GM12878 (cell line): ENCODE data around the gene OOSP3. TPM values are rescaled to one million over a fixed set of nuclear protein-coding genes. Genes with fewer than 3 reads are reported as not detected.

Source experiments
- ATAC-seq: fragments of 200-7000 bp; cut with Tn5 transposase; 3 replicates; pipeline ENCODE4 v1.9.1; 2020; ENCODE audit warnings: mild to moderate bottlenecking, moderate library complexity
- BruUV-seq: library from RNA; stranded (reverse); fragments of 400-500 nt; replicated peaks from 2 replicates; lab custom pipeline; 2021; lab: Mats Ljungman, UMichigan
- CTCF ChIA-PET: fragments of 300-600 bp; sonication (Branson Sonifier 250); formaldehyde crosslinking; extraction: SDS; loops from one replicate; lab custom pipeline; 2021; ENCODE audit warnings: inconsistent platforms; lab: Yijun Ruan, JAX
- POLR2A ChIA-PET: fragments of 350-600 bp; formaldehyde crosslinking; extraction: SDS; loops from one replicate; lab custom pipeline; 2021; ENCODE audit warnings: inconsistent platforms; lab: Charles Lee
- RAD21 ChIA-PET: fragments of 300-600 bp; sonication (Branson Sonifier 250); formaldehyde crosslinking; loops from one replicate; lab custom pipeline; 2023; ENCODE audit warnings: antibody characterized with exemption; ENCODE audit not compliant: unreplicated experiment; lab: Charles Lee
- SMC1A ChIA-PET: fragments of 300-600 bp; sonication (Branson Sonifier 250); formaldehyde crosslinking; loops from one replicate; lab custom pipeline; 2023; ENCODE audit not compliant: unreplicated experiment, uncharacterized antibody; lab: Charles Lee
- DNase-seq: peaks from one replicate; pipeline ENCODE4 v3.0.0-alpha.2; 2011; ENCODE audit warnings: low read depth, low spot score
- FAIRE-seq: peaks from 3 replicates; lab custom pipeline; 2011; peaks lifted over from hg19 to GRCh38; lab: Jason Lieb, UNC
- H2AFZ ChIP-seq: 2 replicates; pipeline ENCODE4 v1.6.0; 2011; ENCODE audit warnings: low read depth, low read length, control low read depth; ENCODE audit not compliant: control insufficient read depth
- H3K27ac ChIP-seq: 2 replicates; pipeline ENCODE4 v1.5.1; 2011; ENCODE audit warnings: control low read depth; ENCODE audit not compliant: control insufficient read depth, insufficient read depth
- H3K27me3 ChIP-seq, 2 experiments: replicated peaks in 1 of 2; 2 replicates each; pipeline versions ENCODE4 v1.6.0 to v1.6.1; 2011; ENCODE audit warnings: low read length in 1 of 2; ENCODE audit not compliant: control insufficient read depth in 2 of 2, insufficient read depth in 2 of 2
- H3K36me3 ChIP-seq, 2 experiments: 2 replicates each; pipeline ENCODE4 v1.5.1; 2011; ENCODE audit warnings: low read length in 1 of 2; ENCODE audit not compliant: control insufficient read depth in 2 of 2, insufficient read depth in 2 of 2
- H3K4me1 ChIP-seq: 2 replicates; pipeline ENCODE4 v1.6.1; 2011; ENCODE audit warnings: mild to moderate bottlenecking, low read length, moderate library complexity, mixed read lengths; ENCODE audit not compliant: control insufficient read depth, insufficient read depth
- H3K4me2 ChIP-seq: 2 replicates; pipeline ENCODE4 v1.6.0; 2011; ENCODE audit warnings: control low read depth; ENCODE audit not compliant: control insufficient read depth, insufficient read depth
- H3K4me3 ChIP-seq: fragments of 200-600 bp; sonication (generic); 2 replicates; pipeline ENCODE4 v1.5.1; 2016
- H3K79me2 ChIP-seq: 2 replicates; pipeline ENCODE4 v1.6.0; 2011; ENCODE audit warnings: low read length; ENCODE audit not compliant: control insufficient read depth, insufficient read depth
- H3K9ac ChIP-seq: 2 replicates; pipeline ENCODE4 v1.8.0; 2011; ENCODE audit warnings: low read length, control low read depth, mixed read lengths; ENCODE audit not compliant: control insufficient read depth, insufficient read depth
- H3K9me3 ChIP-seq: replicated peaks from 3 replicates; pipeline ENCODE4 v1.5.1; 2011; ENCODE audit warnings: mild to moderate bottlenecking, low read length; ENCODE audit not compliant: control insufficient read depth, insufficient read depth
- H4K20me1 ChIP-seq: 2 replicates; pipeline ENCODE4 v1.6.0; 2011; ENCODE audit not compliant: control insufficient read depth, insufficient read depth
- ASH2L ChIP-seq: fragments of 300-600, 200-600 bp; sonication (generic); IDR thresholded peaks from 2 replicates; pipeline ENCODE4 v1.6.1; 2017; ENCODE audit warnings: low read depth, mild to moderate bottlenecking, borderline replicate concordance
- ATF3 ChIP-seq: IDR thresholded peaks from 2 replicates; pipeline ENCODE4 v1.6.1; 2011; ENCODE audit warnings: low read depth, mild to moderate bottlenecking, low read length, moderate library complexity, borderline replicate concordance; ENCODE audit errors: extremely low read depth
- EGR1 ChIP-seq, 2 experiments: IDR thresholded peaks; 1 replicate in 1 of 2; 2 replicates in 1 of 2; pipeline ENCODE4 v1.6.1; 2011 to 2012; ENCODE audit warnings: low read depth in 2 of 2, low read length in 2 of 2, borderline replicate concordance in 1 of 2, mild to moderate bottlenecking in 1 of 2, moderate library complexity in 1 of 2
- EP300 ChIP-seq, 2 experiments: fragments of 150-350 bp in 1 of 2; IDR thresholded peaks; 2 replicates each; pipeline ENCODE4 v1.6.1; 2011 to 2012; ENCODE audit warnings: low read depth in 2 of 2, low read length in 2 of 2, borderline replicate concordance in 1 of 2, improper control_type of control experiment in 1 of 2, inconsistent platforms in 1 of 2; ENCODE audit not compliant: control insufficient read depth in 1 of 2
- KAT2A ChIP-seq: conservative IDR thresholded peaks from 2 replicates; pipeline ENCODE4 v1.6.1; 2011; ENCODE audit warnings: low read depth, low read length; ENCODE audit not compliant: control insufficient read depth
- MAX ChIP-seq: IDR thresholded peaks from 2 replicates; pipeline ENCODE4 v1.6.1; 2012; ENCODE audit warnings: low read depth, low read length, improper control_type of control experiment
- MYC ChIP-seq: IDR thresholded peaks from 2 replicates; pipeline ENCODE4 v1.6.1; 2011; ENCODE audit warnings: mild to moderate bottlenecking, low read length, moderate library complexity, inconsistent platforms; ENCODE audit not compliant: insufficient read depth, insufficient replicate concordance, insufficient read length, severe bottlenecking
- POLR2AphosphoS5 ChIP-seq: IDR thresholded peaks from 2 replicates; pipeline ENCODE4 v1.6.1; 2011; ENCODE audit warnings: mild to moderate bottlenecking, low read length, inconsistent platforms
- RAD21 ChIP-seq: IDR thresholded peaks from 2 replicates; pipeline ENCODE4 v1.6.1; 2011; ENCODE audit warnings: mild to moderate bottlenecking, low read depth, low read length, moderate library complexity; ENCODE audit not compliant: insufficient read depth
- SREBF1 ChIP-seq: IDR thresholded peaks from 2 replicates; pipeline ENCODE4 v1.6.1; 2012; ENCODE audit warnings: mild to moderate bottlenecking, low read length
- SUZ12 ChIP-seq: fragments of 200-600 bp; sonication (generic); IDR thresholded peaks from one replicate; pipeline ENCODE4 v1.6.1; 2018; ENCODE audit warnings: antibody characterized with exemption, mild to moderate bottlenecking; ENCODE audit not compliant: unreplicated experiment
- TBL1XR1 ChIP-seq: IDR thresholded peaks from 2 replicates; pipeline ENCODE4 v1.6.1; 2012; ENCODE audit warnings: low read depth, low read length, improper control_type of control experiment
- ZBTB40 ChIP-seq: fragments of 450-650 bp; IDR thresholded peaks from 2 replicates; pipeline ENCODE4 v1.6.1; 2016; ENCODE audit warnings: mild to moderate bottlenecking, moderate library complexity, borderline replicate concordance
- WGBS: methylation state at CpG from one replicate; pipeline ENCODE4 v1.1.6; 2016; ENCODE audit warnings: low lambda C conversion rate; ENCODE audit not compliant: insufficient replicate concordance, insufficient coverage; ENCODE audit errors: missing lambda C conversion rate; 5-methylcytosine and 5-hydroxymethylcytosine counted together
- in situ Hi-C: fragments of 300-500 bp; cut with MboI; formaldehyde crosslinking; loops from 9 replicates; pipeline ENCODE4 v1.14.3; 2018; ENCODE audit warnings: mixed read lengths
- intact Hi-C: fragments of 100-400 bp; cut with micrococcal nuclease; formaldehyde crosslinking; loops from one replicate; pipeline ENCODE4 v1.14.2; 2022; ENCODE audit not compliant: unreplicated experiment
- polyA plus RNA-seq, 11 experiments: library from polyadenylated mRNA; depleted of rRNA in 4 of 11; unstranded in 6 of 11; stranded (reverse) in 5 of 11; fragments of >200 nt; fragmentation: Nextera tagmentation in 4 of 11; fragmentation: Illumina TruSeq in 1 of 11; extraction: Ambion mirVana in 4 of 11; extraction: Trizol in 1 of 11; gene quantifications; 1 replicate in 1 of 11; 2 replicates in 10 of 11; pipeline versions ENCODE4 v1.2.1 to v1.2.3, GENCODE V29; 2011 to 2016; ENCODE audit warnings: inconsistent platforms in 2 of 11, missing spikeins in 2 of 11, low read depth in 1 of 11
- total RNA-seq, 4 experiments: library from RNA; depleted of rRNA in 3 of 4; stranded (reverse); fragments of >200 nt in 3 of 4; fragmentation: Illumina TruSeq in 1 of 4; extraction: Trizol in 1 of 4; gene quantifications; 2 replicates each; pipeline versions ENCODE4 v1.2.1 to v1.2.3, GENCODE V29; 2013 to 2021
- TF ChIP-seq, protein P1 (sequence below): fragments of 450-650 bp; IDR thresholded peaks from 2 replicates; pipeline ENCODE4 v1.6.1; 2017; ENCODE audit warnings: mild to moderate bottlenecking, moderate library complexity

Gene OOSP3
- total and polyA plus RNA-seq, 10 of the 15 experiments (the other 5 are each of a cell fraction or from before 2014, with no cell fraction given) = 0.07 TPM; not detected in 9

DNA sequence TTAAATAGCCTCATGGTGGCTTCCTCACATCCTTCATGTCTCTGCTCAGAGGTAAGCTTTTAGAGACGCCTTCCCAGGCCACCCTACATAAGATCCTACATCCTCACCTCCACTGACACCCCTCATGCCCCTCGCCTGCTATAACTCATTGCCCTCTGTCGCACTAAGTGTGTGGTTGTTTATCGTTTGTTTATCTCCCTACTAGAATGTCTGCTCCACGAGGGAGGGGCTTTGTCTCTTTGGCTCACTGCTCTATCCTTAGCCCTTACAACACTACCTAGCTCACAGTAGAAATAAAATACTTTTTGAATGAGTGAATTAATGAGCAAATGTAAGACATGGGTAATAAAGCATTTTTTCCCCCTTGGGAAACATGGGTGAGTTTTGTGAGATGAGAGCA lies 32.0 kb upstream of the OOSP3 start:
- Histone ChIP-seq H2AFZ (no peak overlapping the region), H4K20me1 (no peaks in the 10 kb centered on the region), H3K36me3 (no peaks in the 10 kb centered on the region), H3K9me3 (no peaks in the 10 kb centered on the region), H3K4me1 (no peaks in the 10 kb centered on the region), H3K79me2 (no peaks in the 10 kb centered on the region), H3K27ac (no peak overlapping the region), H3K4me3 (no peak overlapping the region), H3K4me2 (no peak overlapping the region), H3K9ac (no peak overlapping the region)
- no TSS peak for BruUV-seq
- RAD21 ChIA-PET = no interaction called here
- in situ Hi-C loops (no loop called here), intact Hi-C loops (no loop called here)
- ATAC-seq (no peak), FAIRE-seq (no peak), DNase-seq (no peak)
- CTCF ChIA-PET = no interaction called here
- WGBS = 46% methylated on average over 4 of the region's 5 CpGs
- POLR2A ChIA-PET = no interaction called here
- SMC1A ChIA-PET = interaction anchor here (1.1 kb wide), 1 partner anchor 405 kb away, joined by 3 read pairs; no protein-coding TSS in a partner anchor
- TF ChIP-seq ZBTB40 (no peak), RAD21 (no peak), MAX (no peak), ASH2L (no peak), POLR2AphosphoS5 (no peak), KAT2A (no peak), SUZ12 (no peak), ATF3 (no peak), EP300 (IDR thresholded peaks at IDR 0.05; ENCODE audit: borderline replicate concordance in 1 of 2, control insufficient read depth in 1 of 2, low read depth in 2 of 2, low read length in 2 of 2) (no peak), EGR1 (IDR thresholded peaks at IDR 0.05; ENCODE audit: borderline replicate concordance in 1 of 2, low read depth in 2 of 2, low read length in 2 of 2) (no peak), MYC (no peak), TBL1XR1 (no peak), SREBF1 (no peak)
- TF ChIP-seq, protein P1, sequence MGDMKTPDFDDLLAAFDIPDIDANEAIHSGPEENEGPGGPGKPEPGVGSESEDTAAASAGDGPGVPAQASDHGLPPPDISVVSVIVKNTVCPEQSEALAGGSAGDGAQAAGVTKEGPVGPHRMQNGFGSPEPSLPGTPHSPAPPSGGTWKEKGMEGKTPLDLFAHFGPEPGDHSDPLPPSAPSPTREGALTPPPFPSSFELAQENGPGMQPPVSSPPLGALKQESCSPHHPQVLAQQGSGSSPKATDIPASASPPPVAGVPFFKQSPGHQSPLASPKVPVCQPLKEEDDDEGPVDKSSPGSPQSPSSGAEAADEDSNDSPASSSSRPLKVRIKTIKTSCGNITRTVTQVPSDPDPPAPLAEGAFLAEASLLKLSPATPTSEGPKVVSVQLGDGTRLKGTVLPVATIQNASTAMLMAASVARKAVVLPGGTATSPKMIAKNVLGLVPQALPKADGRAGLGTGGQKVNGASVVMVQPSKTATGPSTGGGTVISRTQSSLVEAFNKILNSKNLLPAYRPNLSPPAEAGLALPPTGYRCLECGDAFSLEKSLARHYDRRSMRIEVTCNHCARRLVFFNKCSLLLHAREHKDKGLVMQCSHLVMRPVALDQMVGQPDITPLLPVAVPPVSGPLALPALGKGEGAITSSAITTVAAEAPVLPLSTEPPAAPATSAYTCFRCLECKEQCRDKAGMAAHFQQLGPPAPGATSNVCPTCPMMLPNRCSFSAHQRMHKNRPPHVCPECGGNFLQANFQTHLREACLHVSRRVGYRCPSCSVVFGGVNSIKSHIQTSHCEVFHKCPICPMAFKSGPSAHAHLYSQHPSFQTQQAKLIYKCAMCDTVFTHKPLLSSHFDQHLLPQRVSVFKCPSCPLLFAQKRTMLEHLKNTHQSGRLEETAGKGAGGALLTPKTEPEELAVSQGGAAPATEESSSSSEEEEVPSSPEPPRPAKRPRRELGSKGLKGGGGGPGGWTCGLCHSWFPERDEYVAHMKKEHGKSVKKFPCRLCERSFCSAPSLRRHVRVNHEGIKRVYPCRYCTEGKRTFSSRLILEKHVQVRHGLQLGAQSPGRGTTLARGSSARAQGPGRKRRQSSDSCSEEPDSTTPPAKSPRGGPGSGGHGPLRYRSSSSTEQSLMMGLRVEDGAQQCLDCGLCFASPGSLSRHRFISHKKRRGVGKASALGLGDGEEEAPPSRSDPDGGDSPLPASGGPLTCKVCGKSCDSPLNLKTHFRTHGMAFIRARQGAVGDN = no peak
- TF ChIP-seq, all 136 proteins: peak for 0
- no peaks in the 10 kb centered on the region; a peak in 1 of 4 replicates for H3K27me3 ChIP-seq
